NCI-H460 (cell line): ENCODE data around the gene NHSL1. TPM values are rescaled to one million over a fixed set of nuclear protein-coding genes. Genes with fewer than 3 reads are reported as not detected.

Experiments
- DNase-seq: peaks from one replicate; pipeline ENCODE4 v3.0.0-alpha.2; 2016; ENCODE audit warnings: low read depth; ENCODE audit errors: extremely low read depth
- small RNA-seq, 2 experiments: library from RNA; depleted of rRNA; stranded (forward); fragments of <200 nt; gene quantifications; one replicate each; pipeline ENCODE3, GENCODE V24; 2014
- total RNA-seq: library from RNA; depleted of rRNA; stranded (reverse); fragments of >200 nt; shearing (Covaris generic); gene quantifications from 2 replicates; pipeline ENCODE4 v1.2.3, GENCODE V29; 2014; rRNA removed

NHSL1 gene
- total RNA-seq, 1 experiment from 2014 or later = 25.2 TPM

DNA sequence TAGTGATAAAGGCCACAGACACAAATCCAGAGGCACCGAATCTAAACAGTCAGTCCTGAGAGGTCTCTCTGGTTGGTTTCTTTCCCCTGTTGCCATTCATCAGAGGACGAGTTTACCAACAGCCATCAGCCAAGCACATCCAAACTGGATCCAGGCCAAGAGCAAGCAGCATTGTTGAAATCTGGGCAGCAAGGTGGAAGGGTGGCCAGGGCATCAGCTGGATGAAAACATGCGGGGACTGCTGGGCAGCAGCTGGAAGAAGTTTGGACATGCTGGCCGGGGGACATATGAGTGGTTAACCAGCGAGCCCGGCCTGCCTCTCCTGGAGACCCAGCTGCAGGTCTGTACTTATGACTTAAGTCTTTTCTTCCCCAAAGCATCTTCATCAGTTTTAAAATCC is 121.5 kb downstream of the NHSL1 start, which contains the start of gene SMIM28:
Gene SMIM28, plus strand, starts transcription at position 62 of the 400 bp plus-strand sequence. Its CDS starts 168 bp downstream, at position 230.
- no peak for DNase-seq

- DNase-seq = no peak
Observed at GRCh38 chr6:138377042-138377441, 122.3 kb downstream of the NHSL1 start.

- no peak for DNase-seq
Observed at GRCh38 chr6:138374815-138375214, 124.5 kb downstream of the NHSL1 start.

GRCh38 chr6:138374230-138374629 is 125.1 kb downstream of the NHSL1 start:
- DNase-seq = no peak

GRCh38 chr6:138372711-138373463 is 126.4 kb downstream of the NHSL1 start:
- DNase-seq = no peak

Small RNAs within 50 kb of the gene (small RNA-seq; reads per million reads assigned to genes)
- 0 reads per million in 2 experiments for gene AL031003.1
- gene AL391669.1 = 0.04 to 0.06 reads per million in 2 experiments
- gene MIR3145 = 0.02 to 0.65 reads per million in 2 experiments

Other genes with a start within 250 kb of the NHSL1 start
- gene SMIM28, start 121.6 kb downstream of the NHSL1 start, total RNA-seq = not detected in 2 replicates
- gene HEBP2, start 95.3 kb downstream of the NHSL1 start, total RNA-seq = 31.6 and 42.7 TPM in 2 replicates